Upper lobe of left lung (tissue), 4 donors: ENCODE measurements around the gene KRTAP6-1.

Experiments used
- CTCF ChIP-seq, 6 experiments: fragments of 450-650 bp in 4 of 6; fragments of 200-600 bp in 2 of 6; sonication (generic) in 2 of 6; IDR thresholded peaks; one replicate each; pipeline ENCODE4 v1.5.1; 2016 to 2019; ENCODE audit warnings: antibody characterized with exemption in 6 of 6
- EP300 ChIP-seq, 4 donors: sonication (generic); formaldehyde crosslinking; IDR thresholded peaks; one replicate each; pipeline ENCODE4 v1.5.1; 2017; ENCODE audit warnings: antibody characterized with exemption in 4 of 4, control low read depth in 2 of 4
- POLR2A ChIP-seq, 4 donors: fragments of 450-650 bp; IDR thresholded peaks; one replicate each; pipeline ENCODE4 v1.5.1; 2016 to 2017; ENCODE audit warnings: antibody characterized with exemption in 4 of 4, mild to moderate bottlenecking in 2 of 4
- POLR2AphosphoS5 ChIP-seq, 2 donors: sonication (generic); formaldehyde crosslinking; IDR thresholded peaks; one replicate each; pipeline ENCODE4 v1.5.1; 2017; ENCODE audit warnings: antibody characterized with exemption in 2 of 2

- no peak for TF ChIP-seq CTCF (IDR thresholded peaks at IDR 0.05)
- TF ChIP-seq POLR2A (IDR thresholded peaks at IDR 0.05): no peak
- no peak for TF ChIP-seq EP300 (IDR thresholded peaks at IDR 0.05)
- no peak for TF ChIP-seq POLR2AphosphoS5 (IDR thresholded peaks at IDR 0.05)
Observed at GRCh38 chr21:30615199-30615598, 1.5 kb upstream of the KRTAP6-1 start.
